ENCODE measurements around the gene EFCAB5. TPM values are rescaled to one million over a fixed set of nuclear protein-coding genes. Genes with fewer than 3 reads are reported as not detected.

Gene EFCAB5
- polyA plus RNA-seq, 1 of the 3 experiments (the other 2 are of a cell fraction) = 0.05 TPM

- TF ChIP-seq CTCF (IDR thresholded peaks at IDR 0.05) (peak; percentile 98), NRF1 (IDR thresholded peaks at IDR 0.05; ENCODE audit: low read depth, low read length) (no peak), TAF1 (IDR thresholded peaks at IDR 0.05; ENCODE audit: borderline replicate concordance, low read depth, low read length) (peak; percentile 8; the same call in 1 of the 2 replicates), MEF2A (IDR thresholded peaks at IDR 0.05; ENCODE audit: borderline replicate concordance, low read depth) (no peak), REST (IDR thresholded peaks at IDR 0.05; ENCODE audit: low read depth, low read length) (no peak), EP300 (IDR thresholded peaks at IDR 0.05; ENCODE audit: borderline replicate concordance in 1 of 2, low read depth in 1 of 2, low read length in 1 of 2) (peak in 1 of 2 experiments; percentile 49; a peak in 2 of 4 replicates), NFIC (IDR thresholded peaks at IDR 0.05; ENCODE audit: borderline replicate concordance) (no peak), MXI1 (IDR thresholded peaks at IDR 0.05; ENCODE audit: low read depth, low read length) (peak; percentile 89), RFX5 (IDR thresholded peaks at IDR 0.05; ENCODE audit: low read length) (no peak), FOXM1 (IDR thresholded peaks at IDR 0.05; ENCODE audit: low read depth) (no peak), POLR2AphosphoS5 (IDR thresholded peaks at IDR 0.05; ENCODE audit: low read depth, low read length) (no peak), SIN3A (IDR thresholded peaks at IDR 0.05; ENCODE audit: borderline replicate concordance, low read depth, low read length) (peak; percentile 35; the same call in 1 of the 2 replicates), CHD2 (IDR thresholded peaks at IDR 0.05; ENCODE audit: low read length, partially characterized antibody) (no peak), GABPA (IDR thresholded peaks at IDR 0.05; ENCODE audit: low read depth) (no peak), FOXJ3 (CRISPR knock-in tag; IDR thresholded peaks at IDR 0.05) (no peak), ELF1 (IDR thresholded peaks at IDR 0.05) (no peak), TEAD4 (IDR thresholded peaks at IDR 0.05; ENCODE audit: borderline replicate concordance, insufficient read depth) (no peak), SMC3 (IDR thresholded peaks at IDR 0.05; ENCODE audit: low read depth, low read length) (peak; percentile 81), FOSL2 (IDR thresholded peaks at IDR 0.05; ENCODE audit: borderline replicate concordance, low read depth) (no peak), IRF3 (IDR thresholded peaks at IDR 0.05; ENCODE audit: low read depth, low read length) (no peak), TCF12 (IDR thresholded peaks at IDR 0.05) (0 out of 2 replicates have a peak, but pooled peaks have one; percentile 35)
- TF ChIP-seq, protein P1, sequence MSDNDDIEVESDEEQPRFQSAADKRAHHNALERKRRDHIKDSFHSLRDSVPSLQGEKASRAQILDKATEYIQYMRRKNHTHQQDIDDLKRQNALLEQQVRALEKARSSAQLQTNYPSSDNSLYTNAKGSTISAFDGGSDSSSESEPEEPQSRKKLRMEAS (IDR thresholded peaks at IDR 0.05; ENCODE audit: low read depth) = 0 out of 2 replicates have a peak, but pooled peaks have one; percentile 40
Observed at GRCh38 chr17:30104575-30105339, 163.3 kb downstream of the EFCAB5 start (continued).
